HL-60 (cell line): ENCODE results near the gene TPGS1.

Experiments
- DNase-seq, 2 experiments: peaks; one replicate each; pipeline ENCODE4 v3.0.0-alpha.2; 2010 to 2020; ENCODE audit warnings: low read depth in 1 of 2, low spot score in 1 of 2
- H3K27ac ChIP-seq: fragments of 250-450 bp; sonication (Bioruptor Pico); replicated peaks from 2 replicates; pipeline ENCODE4 v1.5.1; 2020; ENCODE audit warnings: mild to moderate bottlenecking, moderate library complexity
- H3K27me3 ChIP-seq: fragments of 250-450 bp; sonication (Bioruptor Pico); 2 replicates; pipeline ENCODE4 v1.5.1; 2021; ENCODE audit warnings: mild to moderate bottlenecking, moderate library complexity; ENCODE audit not compliant: insufficient read depth, poor library complexity, severe bottlenecking
- H3K4me3 ChIP-seq: replicated peaks from 2 replicates; pipeline ENCODE4 v1.5.1; 2011; ENCODE audit warnings: mild to moderate bottlenecking, control low read depth, low read length; ENCODE audit not compliant: insufficient read depth
- GABPA ChIP-seq: IDR thresholded peaks from 2 replicates; pipeline ENCODE4 v1.6.1; 2012; ENCODE audit warnings: low read depth
- POLR2AphosphoS5 ChIP-seq: IDR thresholded peaks from 2 replicates; pipeline ENCODE4 v1.6.1; 2012; ENCODE audit warnings: low read depth
- SPI1 ChIP-seq: IDR thresholded peaks from 2 replicates; pipeline ENCODE4 v1.6.1; 2012; ENCODE audit warnings: low read depth, mild to moderate bottlenecking, borderline replicate concordance
- TF ChIP-seq, protein P1 (sequence below): IDR thresholded peaks from 2 replicates; pipeline ENCODE4 v1.6.1; 2012; ENCODE audit warnings: low read depth; ENCODE audit not compliant: insufficient replicate concordance
- TF ChIP-seq, protein P2 (sequence below): IDR thresholded peaks from one replicate; pipeline ENCODE4 v1.5.1; 2011; ENCODE audit warnings: low read length, control low read depth, inconsistent platforms; ENCODE audit not compliant: insufficient read depth

The TPGS1 gene

GRCh38 chr19:497869-498510 is 9.3 kb upstream of the TPGS1 start:
- H3K4me3 ChIP-seq = no peak overlapping the region
- H3K27ac ChIP-seq = no peak overlapping the region
- DNase-seq = no peak
- no peak for TF ChIP-seq GABPA
- TF ChIP-seq, protein P1, sequence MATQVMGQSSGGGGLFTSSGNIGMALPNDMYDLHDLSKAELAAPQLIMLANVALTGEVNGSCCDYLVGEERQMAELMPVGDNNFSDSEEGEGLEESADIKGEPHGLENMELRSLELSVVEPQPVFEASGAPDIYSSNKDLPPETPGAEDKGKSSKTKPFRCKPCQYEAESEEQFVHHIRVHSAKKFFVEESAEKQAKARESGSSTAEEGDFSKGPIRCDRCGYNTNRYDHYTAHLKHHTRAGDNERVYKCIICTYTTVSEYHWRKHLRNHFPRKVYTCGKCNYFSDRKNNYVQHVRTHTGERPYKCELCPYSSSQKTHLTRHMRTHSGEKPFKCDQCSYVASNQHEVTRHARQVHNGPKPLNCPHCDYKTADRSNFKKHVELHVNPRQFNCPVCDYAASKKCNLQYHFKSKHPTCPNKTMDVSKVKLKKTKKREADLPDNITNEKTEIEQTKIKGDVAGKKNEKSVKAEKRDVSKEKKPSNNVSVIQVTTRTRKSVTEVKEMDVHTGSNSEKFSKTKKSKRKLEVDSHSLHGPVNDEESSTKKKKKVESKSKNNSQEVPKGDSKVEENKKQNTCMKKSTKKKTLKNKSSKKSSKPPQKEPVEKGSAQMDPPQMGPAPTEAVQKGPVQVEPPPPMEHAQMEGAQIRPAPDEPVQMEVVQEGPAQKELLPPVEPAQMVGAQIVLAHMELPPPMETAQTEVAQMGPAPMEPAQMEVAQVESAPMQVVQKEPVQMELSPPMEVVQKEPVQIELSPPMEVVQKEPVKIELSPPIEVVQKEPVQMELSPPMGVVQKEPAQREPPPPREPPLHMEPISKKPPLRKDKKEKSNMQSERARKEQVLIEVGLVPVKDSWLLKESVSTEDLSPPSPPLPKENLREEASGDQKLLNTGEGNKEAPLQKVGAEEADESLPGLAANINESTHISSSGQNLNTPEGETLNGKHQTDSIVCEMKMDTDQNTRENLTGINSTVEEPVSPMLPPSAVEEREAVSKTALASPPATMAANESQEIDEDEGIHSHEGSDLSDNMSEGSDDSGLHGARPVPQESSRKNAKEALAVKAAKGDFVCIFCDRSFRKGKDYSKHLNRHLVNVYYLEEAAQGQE = no peak
- TF ChIP-seq SPI1 = no peak
- no peak for TF ChIP-seq POLR2AphosphoS5
- TF ChIP-seq, protein P2, sequence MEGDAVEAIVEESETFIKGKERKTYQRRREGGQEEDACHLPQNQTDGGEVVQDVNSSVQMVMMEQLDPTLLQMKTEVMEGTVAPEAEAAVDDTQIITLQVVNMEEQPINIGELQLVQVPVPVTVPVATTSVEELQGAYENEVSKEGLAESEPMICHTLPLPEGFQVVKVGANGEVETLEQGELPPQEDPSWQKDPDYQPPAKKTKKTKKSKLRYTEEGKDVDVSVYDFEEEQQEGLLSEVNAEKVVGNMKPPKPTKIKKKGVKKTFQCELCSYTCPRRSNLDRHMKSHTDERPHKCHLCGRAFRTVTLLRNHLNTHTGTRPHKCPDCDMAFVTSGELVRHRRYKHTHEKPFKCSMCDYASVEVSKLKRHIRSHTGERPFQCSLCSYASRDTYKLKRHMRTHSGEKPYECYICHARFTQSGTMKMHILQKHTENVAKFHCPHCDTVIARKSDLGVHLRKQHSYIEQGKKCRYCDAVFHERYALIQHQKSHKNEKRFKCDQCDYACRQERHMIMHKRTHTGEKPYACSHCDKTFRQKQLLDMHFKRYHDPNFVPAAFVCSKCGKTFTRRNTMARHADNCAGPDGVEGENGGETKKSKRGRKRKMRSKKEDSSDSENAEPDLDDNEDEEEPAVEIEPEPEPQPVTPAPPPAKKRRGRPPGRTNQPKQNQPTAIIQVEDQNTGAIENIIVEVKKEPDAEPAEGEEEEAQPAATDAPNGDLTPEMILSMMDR = no peak
- H3K27me3 ChIP-seq = peaks cover 14% of the 10 kb centered on the region

GRCh38 chr19:498511-498891 is 8.8 kb upstream of the TPGS1 start:
- Histone ChIP-seq H3K27me3 (peaks cover 14% of the 10 kb centered on the region), H3K4me3 (no peak overlapping the region), H3K27ac (no peak overlapping the region)
- TF ChIP-seq GABPA (no peak), SPI1 (no peak), POLR2AphosphoS5 (no peak)
- TF ChIP-seq, protein P1 = no peak
- TF ChIP-seq, protein P2 = no peak
- no peak for DNase-seq

DNA sequence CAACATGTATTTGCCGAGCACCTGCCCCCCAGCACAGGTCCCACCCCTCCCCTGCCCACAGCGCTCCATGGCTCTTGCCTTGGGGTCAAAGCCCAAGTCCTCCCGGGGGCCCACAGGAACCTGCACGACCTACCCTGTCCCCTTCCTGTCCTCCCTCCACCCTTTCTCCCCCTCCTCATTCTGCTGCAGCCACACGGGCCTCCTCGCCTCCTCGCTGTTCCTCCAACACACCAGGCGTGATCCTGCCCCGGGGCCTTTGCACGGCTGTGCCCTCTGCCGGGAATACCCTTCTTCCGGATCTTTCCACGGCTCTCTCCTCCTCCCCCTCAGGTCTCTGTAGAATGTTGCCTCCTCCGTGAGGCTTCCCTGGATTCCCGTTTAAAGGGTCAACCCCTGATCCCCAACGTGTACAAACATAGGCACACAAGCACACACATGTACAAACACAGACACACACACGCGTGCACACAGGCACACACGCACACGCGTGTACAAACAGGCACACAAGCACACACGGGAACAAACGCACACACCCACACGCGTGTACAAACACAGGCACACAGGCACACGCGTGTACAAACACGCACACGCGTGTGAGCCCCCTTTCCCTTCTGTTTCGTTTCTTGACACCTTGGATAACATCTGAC is 8.2 kb upstream of the TPGS1 start:
- H3K4me3 ChIP-seq = no peak overlapping the region
- TF ChIP-seq, protein P1 = no peak
- TF ChIP-seq POLR2AphosphoS5 = no peak
- H3K27ac ChIP-seq = no peak overlapping the region
- DNase-seq = no peak
- H3K27me3 ChIP-seq = peaks cover 14% of the 10 kb centered on the region
